ENCODE measurements around the gene HTT-AS. TPM values are rescaled to one million over a fixed set of nuclear protein-coding genes. Genes with fewer than 3 reads are reported as not detected.
"Not testable (repeated sequence)": the region's sequence is repeated elsewhere in the genome, so short reads cannot be mapped to it uniquely, and the experiment has no call there.

HTT-AS gene
- not detected for total RNA-seq

- peak; percentile 96 to 98 (median 96) for DNase-seq (ENCODE audit: low read depth in 2 of 3, low spot score in 2 of 3)
Observed at GRCh38 chr4:3074078-3074845, at the start of gene HTT-AS, which contains the start of gene HTT. TSS of gene HTT-AS (minus strand) at chr4:3074538. TSS of gene HTT (plus strand) at chr4:3074681. CDS start at chr4:3074826, 145 bp downstream.

GRCh38 chr4:3123181-3123671 lies 48.9 kb upstream of the HTT-AS start:
- no peak for DNase-seq (ENCODE audit: low read depth in 2 of 3, low spot score in 2 of 3)

- peak in 1 of 3 donors; percentile 14 for DNase-seq (ENCODE audit: low read depth in 2 of 3, low spot score in 2 of 3)
Observed at GRCh38 chr4:3122081-3122563, 47.8 kb upstream of the HTT-AS start.

GRCh38 chr4:3121596-3121995 lies 47.3 kb upstream of the HTT-AS start:
- DNase-seq (ENCODE audit: low read depth in 2 of 3, low spot score in 2 of 3), result no peak

GRCh38 chr4:3121110-3121509 lies 46.8 kb upstream of the HTT-AS start:
- no peak for DNase-seq (ENCODE audit: low read depth in 2 of 3, low spot score in 2 of 3)

- no peak for DNase-seq (ENCODE audit: low read depth in 2 of 3, low spot score in 2 of 3)
Observed at GRCh38 chr4:3119464-3119863, 45.1 kb upstream of the HTT-AS start.

GRCh38 chr4:3118312-3118711 lies 44.0 kb upstream of the HTT-AS start:
- no peak for DNase-seq (ENCODE audit: low read depth in 2 of 3, low spot score in 2 of 3)

GRCh38 chr4:3116955-3117354 lies 42.6 kb upstream of the HTT-AS start:
- no peak for DNase-seq (ENCODE audit: low read depth in 2 of 3, low spot score in 2 of 3)

GRCh38 chr4:3115637-3116270 lies 41.4 kb upstream of the HTT-AS start:
- DNase-seq (ENCODE audit: low read depth in 2 of 3, low spot score in 2 of 3), result no peak

GRCh38 chr4:3114377-3114776 lies 40.0 kb upstream of the HTT-AS start:
- no peak for DNase-seq (ENCODE audit: low read depth in 2 of 3, low spot score in 2 of 3)

- DNase-seq (ENCODE audit: low read depth in 2 of 3, low spot score in 2 of 3), result no peak
Observed at GRCh38 chr4:3112609-3113469, 38.5 kb upstream of the HTT-AS start.

GRCh38 chr4:3112201-3112600 lies 37.9 kb upstream of the HTT-AS start:
- no peak for DNase-seq (ENCODE audit: low read depth in 2 of 3, low spot score in 2 of 3)

- no peak for DNase-seq (ENCODE audit: low read depth in 2 of 3, low spot score in 2 of 3)
Observed at GRCh38 chr4:3111461-3111860, 37.1 kb upstream of the HTT-AS start.

GRCh38 chr4:3108211-3108610 lies 33.9 kb upstream of the HTT-AS start:
- no peak for DNase-seq (ENCODE audit: low read depth in 2 of 3, low spot score in 2 of 3)

GRCh38 chr4:3107691-3108121 lies 33.4 kb upstream of the HTT-AS start:
- DNase-seq (ENCODE audit: low read depth in 2 of 3, low spot score in 2 of 3), result no peak

- no peak for DNase-seq (ENCODE audit: low read depth in 2 of 3, low spot score in 2 of 3)
Observed at GRCh38 chr4:3107271-3107670, 32.9 kb upstream of the HTT-AS start.

- peak; percentile 67 to 91 (median 88) for DNase-seq (ENCODE audit: low read depth in 2 of 3, low spot score in 2 of 3)
Observed at GRCh38 chr4:3106339-3107186, 32.2 kb upstream of the HTT-AS start.

GRCh38 chr4:3098346-3098745 lies 24.0 kb upstream of the HTT-AS start:
- no peak for DNase-seq (ENCODE audit: low read depth in 2 of 3, low spot score in 2 of 3)

GRCh38 chr4:3096202-3096601 lies 21.9 kb upstream of the HTT-AS start:
- no peak for DNase-seq (ENCODE audit: low read depth in 2 of 3, low spot score in 2 of 3)

GRCh38 chr4:3094701-3095100 lies 20.4 kb upstream of the HTT-AS start:
- not testable (repeated sequence) for DNase-seq (ENCODE audit: low read depth in 2 of 3, low spot score in 2 of 3)

Data from hematopoietic multipotent progenitor cell (in vitro differentiated cells).